HCT116 (cell line): ENCODE results near the gene GNA12. TPM values are rescaled to one million over a fixed set of nuclear protein-coding genes. Genes with fewer than 3 reads are reported as not detected.

Experiments used
- ATAC-seq: fragments of 200-7000 bp; cut with Tn5 transposase; 2 replicates; pipeline ENCODE4 v1.9.1; 2020; ENCODE audit warnings: mild to moderate bottlenecking, moderate library complexity
- BruUV-seq: library from RNA; stranded (reverse); fragments of 400-500 nt; replicated peaks from 2 replicates; lab custom pipeline; 2021; lab: Mats Ljungman, UMichigan
- CTCF ChIA-PET: fragments of 300-600 bp; sonication (Branson Sonifier 250); formaldehyde crosslinking; loops from one replicate; lab custom pipeline; 2021; ENCODE audit warnings: antibody characterized with exemption; lab: Charles Lee
- POLR2A ChIA-PET: fragments of 300-600, 350-600 bp; sonication (Branson Sonifier 250); formaldehyde crosslinking; loops from one replicate; lab custom pipeline; 2021; ENCODE audit warnings: antibody characterized with exemption; lab: Charles Lee
- RAD21 ChIA-PET, 2 experiments: fragments of 300-600 bp; sonication (Branson Sonifier 250); formaldehyde crosslinking; loops; one replicate each; lab custom pipeline; 2023; ENCODE audit warnings: low total read pairs in 2 of 2; ENCODE audit not compliant: uncharacterized antibody in 2 of 2, unreplicated experiment in 2 of 2, low non-redundant PET in 1 of 2; lab: Charles Lee
- DNase-seq: peaks from one replicate; pipeline ENCODE4 v3.0.0-alpha.2; 2010; ENCODE audit warnings: low read depth, low spot score
- H2AFZ ChIP-seq: fragments of 200-600 bp; shearing (Covaris generic), sonication (generic); 2 replicates; pipeline ENCODE4 v1.6.1; 2017; ENCODE audit warnings: low read depth, mixed run types, mixed read lengths, antibody characterized with exemption, low read length; ENCODE audit not compliant: poor library complexity, severe bottlenecking
- H3K27ac ChIP-seq: 2 replicates; pipeline ENCODE4 v1.5.1; 2012; ENCODE audit warnings: low read depth, low read length
- H3K27me3 ChIP-seq: fragments of 200-600 bp; sonication (generic); 2 replicates; pipeline ENCODE4 v1.6.1; 2016; ENCODE audit warnings: mixed run types, low read length, mixed read lengths; ENCODE audit not compliant: insufficient read depth
- H3K36me3 ChIP-seq, 2 experiments: fragments of 200-500 bp in 1 of 2; fragments of 200-600 bp in 1 of 2; sonication (Bioruptor generic) in 1 of 2; sonication (generic) in 1 of 2; 2 replicates each; pipeline versions ENCODE4 v1.5.1 to v1.6.1; 2014 to 2016; ENCODE audit warnings: low read length in 2 of 2, inconsistent platforms in 1 of 2, mixed read lengths in 1 of 2, mixed run types in 1 of 2; ENCODE audit not compliant: insufficient read depth in 2 of 2, control insufficient read depth in 1 of 2
- H3K4me1 ChIP-seq, 2 experiments: fragments of 200-600 bp in 1 of 2; sonication (generic) in 1 of 2; 2 replicates each; pipeline versions ENCODE4 v1.5.1 to v1.6.1; 2012 to 2017; ENCODE audit warnings: low read length in 2 of 2, inconsistent platforms in 1 of 2, mild to moderate bottlenecking in 1 of 2, mixed read lengths in 1 of 2, mixed run types in 1 of 2, moderate library complexity in 1 of 2; ENCODE audit not compliant: insufficient read depth in 2 of 2, control insufficient read depth in 1 of 2
- H3K4me2 ChIP-seq: fragments of 200-600 bp; sonication (generic); 2 replicates; pipeline ENCODE4 v1.6.1; 2017; ENCODE audit warnings: mixed run types, low read length, mixed read lengths
- H3K4me3 ChIP-seq, 2 experiments: fragments of 200-600 bp in 1 of 2; sonication (generic) in 1 of 2; replicated peaks in 1 of 2; 2 replicates each; pipeline ENCODE4 v1.5.1; 2011 to 2016; ENCODE audit warnings: low read length in 2 of 2, control low read depth in 1 of 2, low read depth in 1 of 2, mild to moderate bottlenecking in 1 of 2, mixed read lengths in 1 of 2, mixed run types in 1 of 2
- H3K79me2 ChIP-seq: fragments of 200-600 bp; sonication (generic); 2 replicates; pipeline ENCODE4 v1.6.1; 2017; ENCODE audit warnings: mild to moderate bottlenecking, mixed run types, low read length, moderate library complexity, mixed read lengths; ENCODE audit not compliant: insufficient read depth
- H3K9ac ChIP-seq: fragments of 200-600 bp; sonication (generic); 2 replicates; pipeline ENCODE4 v1.6.1; 2016; ENCODE audit warnings: low read length, mixed read lengths
- H3K9me2 ChIP-seq: fragments of 200-600 bp; sonication (generic), shearing (Covaris generic); 2 replicates; pipeline ENCODE4 v1.6.1; 2017; ENCODE audit warnings: mixed run types, mild to moderate bottlenecking, moderate library complexity; ENCODE audit not compliant: insufficient read depth
- H3K9me3 ChIP-seq, 2 experiments: fragments of 200-500 bp in 1 of 2; fragments of 200-600 bp in 1 of 2; sonication (Bioruptor generic) in 1 of 2; sonication (generic) in 1 of 2; 2 replicates each; pipeline ENCODE4 v1.6.1; 2014 to 2017; ENCODE audit warnings: low read length in 2 of 2, mixed read lengths in 2 of 2, inconsistent platforms in 1 of 2, low read depth in 1 of 2, mild to moderate bottlenecking in 1 of 2, mixed run types in 1 of 2, moderate library complexity in 1 of 2; ENCODE audit not compliant: control insufficient read depth in 1 of 2, insufficient read depth in 1 of 2
- H4K20me1 ChIP-seq: fragments of 200-600 bp; sonication (generic), shearing (Covaris generic); 2 replicates; pipeline ENCODE4 v1.6.1; 2017; ENCODE audit warnings: mixed run types, mild to moderate bottlenecking, moderate library complexity; ENCODE audit not compliant: insufficient read depth
- CBX3 ChIP-seq: IDR thresholded peaks from 2 replicates; pipeline ENCODE4 v1.6.1; 2012; ENCODE audit warnings: low read depth
- CEBPB ChIP-seq: IDR thresholded peaks from 2 replicates; pipeline ENCODE4 v1.6.1; 2012; ENCODE audit warnings: low read depth
- EGR1 ChIP-seq: IDR thresholded peaks from 2 replicates; pipeline ENCODE4 v1.6.1; 2012; ENCODE audit warnings: low read depth
- EZH2 ChIP-seq: fragments of 200-600 bp; sonication (generic); IDR thresholded peaks from 2 replicates; pipeline ENCODE4 v1.6.1; 2017; ENCODE audit warnings: antibody characterized with exemption, mixed run types
- FOSL1 ChIP-seq: IDR thresholded peaks from 2 replicates; pipeline ENCODE4 v1.6.1; 2012; ENCODE audit warnings: low read depth
- POLR2A ChIP-seq: IDR thresholded peaks from 2 replicates; pipeline ENCODE4 v1.7.0; 2011; ENCODE audit warnings: borderline replicate concordance; ENCODE audit not compliant: insufficient read depth, insufficient read length; ENCODE audit errors: extremely low read depth
- RAD21 ChIP-seq: IDR thresholded peaks from 2 replicates; pipeline ENCODE4 v1.6.1; 2012; ENCODE audit warnings: low read depth, mild to moderate bottlenecking
- SP1 ChIP-seq: IDR thresholded peaks from 2 replicates; pipeline ENCODE4 v1.6.1; 2012; ENCODE audit warnings: low read depth
- SRF ChIP-seq: IDR thresholded peaks from 2 replicates; pipeline ENCODE4 v1.6.1; 2012; ENCODE audit warnings: low read depth
- TCF7L2 ChIP-seq: IDR thresholded peaks from 2 replicates; pipeline ENCODE4 v1.7.0; 2011; ENCODE audit warnings: borderline replicate concordance, inconsistent platforms; ENCODE audit not compliant: insufficient read depth, insufficient read length; ENCODE audit errors: extremely low read depth
- YY1 ChIP-seq: IDR thresholded peaks from 2 replicates; pipeline ENCODE4 v1.6.1; 2011; ENCODE audit warnings: low read length, low read depth, moderate library complexity, mild to moderate bottlenecking; ENCODE audit not compliant: insufficient replicate concordance; ENCODE audit errors: extremely low read depth
- ZNF274 ChIP-seq: fragments of 200-500 bp; sonication (Bioruptor generic); IDR thresholded peaks from 2 replicates; pipeline ENCODE4 v1.6.1; 2014; ENCODE audit warnings: mild to moderate bottlenecking, low read depth, low read length, inconsistent platforms
- intact Hi-C: fragments of 100-400 bp; cut with micrococcal nuclease; formaldehyde crosslinking; loops from 2 replicates; pipeline ENCODE4 v1.10.0; 2022
- total RNA-seq: library from RNA; stranded (reverse); gene quantifications from one replicate; pipeline ENCODE4 v1.2.1, GENCODE V29; 2021; ENCODE audit not compliant: unreplicated experiment
- TF ChIP-seq, protein P1 (sequence below): IDR thresholded peaks from 2 replicates; pipeline ENCODE4 v1.6.1; 2012; ENCODE audit warnings: low read depth
- TF ChIP-seq, protein P2 (sequence below): IDR thresholded peaks from 2 replicates; pipeline ENCODE4 v1.6.1; 2011; ENCODE audit warnings: mild to moderate bottlenecking, low read length, moderate library complexity; ENCODE audit not compliant: insufficient replicate concordance; ENCODE audit errors: extremely low read depth
- TF ChIP-seq, protein P3 (sequence below): IDR thresholded peaks from 2 replicates; pipeline ENCODE4 v1.6.1; 2012

Gene GNA12
- total RNA-seq, 1 experiment from 2014 or later: 32.6 TPM

DNA sequence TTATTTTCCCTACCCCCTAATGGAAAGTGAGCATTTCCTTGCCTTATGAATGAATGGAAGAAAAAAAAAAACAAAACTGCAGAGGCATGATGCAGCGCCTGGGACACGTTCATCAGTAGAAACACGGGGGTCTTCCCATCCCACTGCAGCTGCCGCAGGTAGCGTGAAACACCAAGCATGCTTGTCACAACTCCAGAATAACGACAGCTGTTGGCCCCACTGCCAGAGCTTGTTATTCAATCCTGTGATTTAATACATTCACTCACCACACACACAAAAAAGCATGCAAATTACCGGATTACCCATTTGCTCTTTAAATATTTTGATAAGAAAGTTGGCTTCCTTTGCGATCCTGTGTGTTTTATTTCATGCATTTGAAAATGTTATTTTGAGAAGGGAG, 48.4 kb upstream of the GNA12 start:
- ChIA-PET CTCF (interaction anchor here (0.6 kb wide), 1 partner anchor 335 kb away, joined by 3 read pairs; no protein-coding TSS in a partner anchor), RAD21 (no interaction called here), POLR2A (no interaction called here)
- H4K20me1 ChIP-seq: no peaks in the 10 kb centered on the region
- H2AFZ ChIP-seq: no peak overlapping the region
- H3K79me2 ChIP-seq: no peaks in the 10 kb centered on the region
- no TSS peak for BruUV-seq
- H3K4me2 ChIP-seq: no peak overlapping the region
- no peak overlapping the region for H3K4me3 ChIP-seq
- H3K36me3 ChIP-seq: no peaks in the 10 kb centered on the region
- no peaks in the 10 kb centered on the region for H3K9me2 ChIP-seq
- no peaks in the 10 kb centered on the region for H3K27me3 ChIP-seq
- no peak for DNase-seq
- H3K9ac ChIP-seq: no peak overlapping the region
- H3K27ac ChIP-seq: no peak overlapping the region
- TF ChIP-seq POLR2A: no peak
- TF ChIP-seq RAD21: no peak
- TF ChIP-seq, protein P1, sequence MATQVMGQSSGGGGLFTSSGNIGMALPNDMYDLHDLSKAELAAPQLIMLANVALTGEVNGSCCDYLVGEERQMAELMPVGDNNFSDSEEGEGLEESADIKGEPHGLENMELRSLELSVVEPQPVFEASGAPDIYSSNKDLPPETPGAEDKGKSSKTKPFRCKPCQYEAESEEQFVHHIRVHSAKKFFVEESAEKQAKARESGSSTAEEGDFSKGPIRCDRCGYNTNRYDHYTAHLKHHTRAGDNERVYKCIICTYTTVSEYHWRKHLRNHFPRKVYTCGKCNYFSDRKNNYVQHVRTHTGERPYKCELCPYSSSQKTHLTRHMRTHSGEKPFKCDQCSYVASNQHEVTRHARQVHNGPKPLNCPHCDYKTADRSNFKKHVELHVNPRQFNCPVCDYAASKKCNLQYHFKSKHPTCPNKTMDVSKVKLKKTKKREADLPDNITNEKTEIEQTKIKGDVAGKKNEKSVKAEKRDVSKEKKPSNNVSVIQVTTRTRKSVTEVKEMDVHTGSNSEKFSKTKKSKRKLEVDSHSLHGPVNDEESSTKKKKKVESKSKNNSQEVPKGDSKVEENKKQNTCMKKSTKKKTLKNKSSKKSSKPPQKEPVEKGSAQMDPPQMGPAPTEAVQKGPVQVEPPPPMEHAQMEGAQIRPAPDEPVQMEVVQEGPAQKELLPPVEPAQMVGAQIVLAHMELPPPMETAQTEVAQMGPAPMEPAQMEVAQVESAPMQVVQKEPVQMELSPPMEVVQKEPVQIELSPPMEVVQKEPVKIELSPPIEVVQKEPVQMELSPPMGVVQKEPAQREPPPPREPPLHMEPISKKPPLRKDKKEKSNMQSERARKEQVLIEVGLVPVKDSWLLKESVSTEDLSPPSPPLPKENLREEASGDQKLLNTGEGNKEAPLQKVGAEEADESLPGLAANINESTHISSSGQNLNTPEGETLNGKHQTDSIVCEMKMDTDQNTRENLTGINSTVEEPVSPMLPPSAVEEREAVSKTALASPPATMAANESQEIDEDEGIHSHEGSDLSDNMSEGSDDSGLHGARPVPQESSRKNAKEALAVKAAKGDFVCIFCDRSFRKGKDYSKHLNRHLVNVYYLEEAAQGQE: no peak
- no peak for TF ChIP-seq ZNF274
- TF ChIP-seq CBX3: no peak
- no peak for TF ChIP-seq SP1
- no peak for TF ChIP-seq CEBPB
- no peak for TF ChIP-seq EGR1
- no peak for TF ChIP-seq EZH2
- TF ChIP-seq FOSL1: no peak
- TF ChIP-seq TCF7L2: no peak
- TF ChIP-seq YY1: no peak
- TF ChIP-seq, protein P2, sequence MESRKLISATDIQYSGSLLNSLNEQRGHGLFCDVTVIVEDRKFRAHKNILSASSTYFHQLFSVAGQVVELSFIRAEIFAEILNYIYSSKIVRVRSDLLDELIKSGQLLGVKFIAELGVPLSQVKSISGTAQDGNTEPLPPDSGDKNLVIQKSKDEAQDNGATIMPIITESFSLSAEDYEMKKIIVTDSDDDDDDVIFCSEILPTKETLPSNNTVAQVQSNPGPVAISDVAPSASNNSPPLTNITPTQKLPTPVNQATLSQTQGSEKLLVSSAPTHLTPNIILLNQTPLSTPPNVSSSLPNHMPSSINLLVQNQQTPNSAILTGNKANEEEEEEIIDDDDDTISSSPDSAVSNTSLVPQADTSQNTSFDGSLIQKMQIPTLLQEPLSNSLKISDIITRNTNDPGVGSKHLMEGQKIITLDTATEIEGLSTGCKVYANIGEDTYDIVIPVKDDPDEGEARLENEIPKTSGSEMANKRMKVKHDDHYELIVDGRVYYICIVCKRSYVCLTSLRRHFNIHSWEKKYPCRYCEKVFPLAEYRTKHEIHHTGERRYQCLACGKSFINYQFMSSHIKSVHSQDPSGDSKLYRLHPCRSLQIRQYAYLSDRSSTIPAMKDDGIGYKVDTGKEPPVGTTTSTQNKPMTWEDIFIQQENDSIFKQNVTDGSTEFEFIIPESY: no peak
- no peak for TF ChIP-seq SRF
- TF ChIP-seq, protein P3, sequence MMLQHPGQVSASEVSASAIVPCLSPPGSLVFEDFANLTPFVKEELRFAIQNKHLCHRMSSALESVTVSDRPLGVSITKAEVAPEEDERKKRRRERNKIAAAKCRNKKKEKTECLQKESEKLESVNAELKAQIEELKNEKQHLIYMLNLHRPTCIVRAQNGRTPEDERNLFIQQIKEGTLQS: no peak
- ATAC-seq: no peak
- intact Hi-C loops: no loop called here
- H3K4me1 ChIP-seq: no peaks in the 10 kb centered on the region
- H3K9me3 ChIP-seq: no peaks in the 10 kb centered on the region
